Measurements from ENCODE around the gene FYN.

Gene FYN

GRCh38 chr6:111829998-111830397 lies 43.3 kb downstream of the FYN start:
- Histone ChIP-seq H3K27ac (ENCODE audit: low read depth, low read length) (no peak overlapping the region), H3K4me3 (ENCODE audit: low read depth, low read length) (no peak overlapping the region), H3K27me3 (ENCODE audit: control insufficient read depth, insufficient read depth, low read length) (no peaks in the 10 kb centered on the region), H3K9ac (ENCODE audit: low read length) (no peak overlapping the region), H3K4me1 (ENCODE audit: control insufficient read depth, insufficient read depth, low read length) (no peaks in the 10 kb centered on the region), H3K9me3 (ENCODE audit: control insufficient read depth, insufficient read depth, low read depth, low read length) (no peaks in the 10 kb centered on the region), H3K36me3 (ENCODE audit: control insufficient read depth, insufficient read depth, low read length) (no peaks in the 10 kb centered on the region)

- Histone ChIP-seq H3K4me3 (ENCODE audit: low read depth, low read length) (no peak overlapping the region), H3K27me3 (ENCODE audit: control insufficient read depth, insufficient read depth, low read length) (no peaks in the 10 kb centered on the region), H3K27ac (ENCODE audit: low read depth, low read length) (no peak overlapping the region), H3K9ac (ENCODE audit: low read length) (no peak overlapping the region), H3K9me3 (ENCODE audit: control insufficient read depth, insufficient read depth, low read depth, low read length) (no peaks in the 10 kb centered on the region), H3K36me3 (ENCODE audit: control insufficient read depth, insufficient read depth, low read length) (no peaks in the 10 kb centered on the region), H3K4me1 (ENCODE audit: control insufficient read depth, insufficient read depth, low read length) (no peaks in the 10 kb centered on the region)
Measured at GRCh38 chr6:111829581-111829980, 43.7 kb downstream of the FYN start.

GRCh38 chr6:111828809-111829208 lies 44.4 kb downstream of the FYN start:
- H3K4me3 ChIP-seq (ENCODE audit: low read depth, low read length): no peak overlapping the region
- no peak overlapping the region for H3K27ac ChIP-seq (ENCODE audit: low read depth, low read length)
- no peaks in the 10 kb centered on the region for H3K27me3 ChIP-seq (ENCODE audit: control insufficient read depth, insufficient read depth, low read length)
- no peak overlapping the region for H3K9ac ChIP-seq (ENCODE audit: low read length)
- H3K36me3 ChIP-seq (ENCODE audit: control insufficient read depth, insufficient read depth, low read length): no peaks in the 10 kb centered on the region
- H3K4me1 ChIP-seq (ENCODE audit: control insufficient read depth, insufficient read depth, low read length): no peaks in the 10 kb centered on the region
- no peaks in the 10 kb centered on the region for H3K9me3 ChIP-seq (ENCODE audit: control insufficient read depth, insufficient read depth, low read depth, low read length)

GRCh38 chr6:111825439-111826086 lies 47.7 kb downstream of the FYN start:
- H3K9ac ChIP-seq (ENCODE audit: low read length): no peak overlapping the region
- peaks cover 3% of the 10 kb centered on the region; the same call in 1 of the 2 replicates for H3K9me3 ChIP-seq (ENCODE audit: control insufficient read depth, insufficient read depth, low read depth, low read length)
- H3K4me1 ChIP-seq (ENCODE audit: control insufficient read depth, insufficient read depth, low read length): no peaks in the 10 kb centered on the region
- H3K4me3 ChIP-seq (ENCODE audit: low read depth, low read length): no peak overlapping the region
- no peak overlapping the region for H3K27ac ChIP-seq (ENCODE audit: low read depth, low read length)
- H3K36me3 ChIP-seq (ENCODE audit: control insufficient read depth, insufficient read depth, low read length): no peaks in the 10 kb centered on the region
- no peaks in the 10 kb centered on the region for H3K27me3 ChIP-seq (ENCODE audit: control insufficient read depth, insufficient read depth, low read length)

- H3K9ac ChIP-seq (ENCODE audit: low read length): no peak overlapping the region
- H3K27me3 ChIP-seq (ENCODE audit: control insufficient read depth, insufficient read depth, low read length): no peaks in the 10 kb centered on the region
- no peaks in the 10 kb centered on the region for H3K4me1 ChIP-seq (ENCODE audit: control insufficient read depth, insufficient read depth, low read length)
- H3K9me3 ChIP-seq (ENCODE audit: control insufficient read depth, insufficient read depth, low read depth, low read length): peaks cover 5% of the 10 kb centered on the region
- no peaks in the 10 kb centered on the region for H3K36me3 ChIP-seq (ENCODE audit: control insufficient read depth, insufficient read depth, low read length)
- H3K27ac ChIP-seq (ENCODE audit: low read depth, low read length): no peak overlapping the region
- no peak overlapping the region for H3K4me3 ChIP-seq (ENCODE audit: low read depth, low read length)
Measured at GRCh38 chr6:111824608-111825337, 48.5 kb downstream of the FYN start.

GRCh38 chr6:111823831-111824607 lies 49.2 kb downstream of the FYN start:
- Histone ChIP-seq H3K9ac (ENCODE audit: low read length) (no peak overlapping the region), H3K36me3 (ENCODE audit: control insufficient read depth, insufficient read depth, low read length) (no peaks in the 10 kb centered on the region), H3K9me3 (ENCODE audit: control insufficient read depth, insufficient read depth, low read depth, low read length) (peaks cover 6% of the 10 kb centered on the region), H3K27ac (ENCODE audit: low read depth, low read length) (no peak overlapping the region), H3K27me3 (ENCODE audit: control insufficient read depth, insufficient read depth, low read length) (no peaks in the 10 kb centered on the region), H3K4me3 (ENCODE audit: low read depth, low read length) (no peak overlapping the region), H3K4me1 (ENCODE audit: control insufficient read depth, insufficient read depth, low read length) (no peaks in the 10 kb centered on the region)

- Histone ChIP-seq H3K9me3 (ENCODE audit: control insufficient read depth, insufficient read depth, low read depth, low read length) (peaks cover 6% of the 10 kb centered on the region), H3K4me1 (ENCODE audit: control insufficient read depth, insufficient read depth, low read length) (no peaks in the 10 kb centered on the region), H3K27ac (ENCODE audit: low read depth, low read length) (no peak overlapping the region), H3K4me3 (ENCODE audit: low read depth, low read length) (no peak overlapping the region), H3K27me3 (ENCODE audit: control insufficient read depth, insufficient read depth, low read length) (no peaks in the 10 kb centered on the region), H3K9ac (ENCODE audit: low read length) (no peak overlapping the region), H3K36me3 (ENCODE audit: control insufficient read depth, insufficient read depth, low read length) (no peaks in the 10 kb centered on the region)
Measured at GRCh38 chr6:111823012-111823411, 50.2 kb downstream of the FYN start.

- no peak overlapping the region for H3K9ac ChIP-seq (ENCODE audit: low read length)
- H3K27me3 ChIP-seq (ENCODE audit: control insufficient read depth, insufficient read depth, low read length): no peaks in the 10 kb centered on the region
- peaks cover 6% of the 10 kb centered on the region for H3K9me3 ChIP-seq (ENCODE audit: control insufficient read depth, insufficient read depth, low read depth, low read length)
- H3K4me3 ChIP-seq (ENCODE audit: low read depth, low read length): no peak overlapping the region
- no peak overlapping the region for H3K27ac ChIP-seq (ENCODE audit: low read depth, low read length)
- H3K4me1 ChIP-seq (ENCODE audit: control insufficient read depth, insufficient read depth, low read length): no peaks in the 10 kb centered on the region
- H3K36me3 ChIP-seq (ENCODE audit: control insufficient read depth, insufficient read depth, low read length): no peaks in the 10 kb centered on the region
Measured at GRCh38 chr6:111819458-111819857, 53.8 kb downstream of the FYN start.

GRCh38 chr6:111818539-111819226 lies 54.6 kb downstream of the FYN start:
- Histone ChIP-seq H3K9ac (ENCODE audit: low read length) (no peak overlapping the region), H3K9me3 (ENCODE audit: control insufficient read depth, insufficient read depth, low read depth, low read length) (peaks cover 6% of the 10 kb centered on the region), H3K27ac (ENCODE audit: low read depth, low read length) (no peak overlapping the region), H3K27me3 (ENCODE audit: control insufficient read depth, insufficient read depth, low read length) (no peaks in the 10 kb centered on the region), H3K36me3 (ENCODE audit: control insufficient read depth, insufficient read depth, low read length) (0 out of 2 replicates have a peak, but pooled peaks cover under 1% of the 10 kb centered on the region), H3K4me1 (ENCODE audit: control insufficient read depth, insufficient read depth, low read length) (no peaks in the 10 kb centered on the region; the same call in 1 of the 2 replicates), H3K4me3 (ENCODE audit: low read depth, low read length) (no peak overlapping the region)

GRCh38 chr6:111817451-111818120 lies 55.7 kb downstream of the FYN start:
- Histone ChIP-seq H3K9me3 (ENCODE audit: control insufficient read depth, insufficient read depth, low read depth, low read length) (peaks cover 6% of the 10 kb centered on the region), H3K9ac (ENCODE audit: low read length) (no peak overlapping the region), H3K4me3 (ENCODE audit: low read depth, low read length) (no peak overlapping the region), H3K4me1 (ENCODE audit: control insufficient read depth, insufficient read depth, low read length) (peaks cover 2% of the 10 kb centered on the region; the same call in 1 of the 2 replicates), H3K27me3 (ENCODE audit: control insufficient read depth, insufficient read depth, low read length) (no peaks in the 10 kb centered on the region), H3K27ac (ENCODE audit: low read depth, low read length) (no peak overlapping the region), H3K36me3 (ENCODE audit: control insufficient read depth, insufficient read depth, low read length) (0 out of 2 replicates have a peak, but pooled peaks cover 3% of the 10 kb centered on the region)
